ENCODE results near the gene RGS7BP.

RGS7BP gene

GRCh38 chr5:64566310-64566916 is 60.6 kb downstream of the RGS7BP start:
- DNase-seq, result no peak

GRCh38 chr5:64569858-64570257 is 64.0 kb downstream of the RGS7BP start:
- no peak for DNase-seq

GRCh38 chr5:64570395-64570996 is 64.7 kb downstream of the RGS7BP start:
- DNase-seq, result no peak

GRCh38 chr5:64575561-64575960 is 69.7 kb downstream of the RGS7BP start:
- no peak for DNase-seq

- no peak for DNase-seq
Observed at GRCh38 chr5:64576250-64576649, 70.4 kb downstream of the RGS7BP start.

GRCh38 chr5:64585646-64586045 is 79.8 kb downstream of the RGS7BP start:
- DNase-seq, result no peak

- no peak for DNase-seq
Observed at GRCh38 chr5:64587370-64587769, 81.6 kb downstream of the RGS7BP start.

- DNase-seq, result no peak
Observed at GRCh38 chr5:64592730-64593341, 87.0 kb downstream of the RGS7BP start.

- DNase-seq, result no peak
Observed at GRCh38 chr5:64594025-64594424, 88.2 kb downstream of the RGS7BP start.

- no peak for DNase-seq
Observed at GRCh38 chr5:64594601-64595000, 88.8 kb downstream of the RGS7BP start.

- DNase-seq, result no peak
Observed at GRCh38 chr5:64595031-64595855, 89.4 kb downstream of the RGS7BP start.

- no peak for DNase-seq
Observed at GRCh38 chr5:64599226-64599625, 93.4 kb downstream of the RGS7BP start.

GRCh38 chr5:64603676-64604075 is 97.9 kb downstream of the RGS7BP start:
- no peak for DNase-seq

- DNase-seq, result no peak
Observed at GRCh38 chr5:64606926-64607325, 101.1 kb downstream of the RGS7BP start.

GRCh38 chr5:64612344-64612961 is 106.6 kb downstream of the RGS7BP start:
- DNase-seq, result no peak

GRCh38 chr5:64615895-64616294 is 110.1 kb downstream of the RGS7BP start:
- no peak for DNase-seq

- no peak for DNase-seq
Observed at GRCh38 chr5:64619609-64620008, 113.8 kb downstream of the RGS7BP start.

GRCh38 chr5:64622991-64623390 is 117.2 kb downstream of the RGS7BP start:
- no peak for DNase-seq

- no peak for DNase-seq
Observed at GRCh38 chr5:64625678-64626077, 119.9 kb downstream of the RGS7BP start.

- DNase-seq, result no peak
Observed at GRCh38 chr5:64628901-64629300, 123.1 kb downstream of the RGS7BP start.

- DNase-seq, result no peak
Observed at GRCh38 chr5:64629841-64630240, 124.0 kb downstream of the RGS7BP start.

GRCh38 chr5:64632251-64632650 is 126.4 kb downstream of the RGS7BP start:
- DNase-seq, result no peak
